PC-3 (cell line): ENCODE data around the gene RTP5. TPM values are rescaled to one million over a fixed set of nuclear protein-coding genes. Genes with fewer than 3 reads are reported as not detected.

Experiments
- ATAC-seq: fragments of 200-7000 bp; cut with Tn5 transposase; 2 replicates; pipeline ENCODE4 v1.9.1; 2020; ENCODE audit warnings: mild to moderate bottlenecking, moderate library complexity
- BruUV-seq: library from RNA; stranded (reverse); fragments of 400-500 nt; replicated peaks from 2 replicates; lab custom pipeline; 2021; lab: Mats Ljungman, UMichigan
- CTCF ChIA-PET: fragments of 300-600 bp; sonication (Branson Sonifier 250); formaldehyde crosslinking; loops from one replicate; lab custom pipeline; 2022; ENCODE audit warnings: antibody characterized with exemption; lab: Charles Lee
- POLR2A ChIA-PET: fragments of 300-600 bp; sonication (Branson Sonifier 250); formaldehyde crosslinking; loops from one replicate; lab custom pipeline; 2022; ENCODE audit warnings: antibody characterized with exemption; ENCODE audit not compliant: unreplicated experiment; lab: Charles Lee
- DNase-seq: peaks from one replicate; pipeline ENCODE4 v3.0.0-alpha.2; 2015
- H2AFZ ChIP-seq: fragments of 300-600 bp; sonication (generic); 2 replicates; pipeline ENCODE4 v1.6.0; 2016; ENCODE audit warnings: antibody characterized with exemption, low read length
- H3F3A ChIP-seq: fragments of 300-600 bp; sonication (generic); one replicate; pipeline ENCODE4 v1.6.0; 2017; ENCODE audit warnings: antibody characterized with exemption, low read length, control low read depth, mild to moderate bottlenecking; ENCODE audit not compliant: unreplicated experiment
- H3K27ac ChIP-seq: fragments of 300-600 bp; sonication (generic); 2 replicates; pipeline ENCODE4 v1.5.1; 2016; ENCODE audit warnings: mild to moderate bottlenecking, low read length
- H3K27me3 ChIP-seq: fragments of 300-600 bp; sonication (generic); 2 replicates; pipeline ENCODE4 v1.6.1; 2016; ENCODE audit warnings: low read length, mixed read lengths
- H3K36me3 ChIP-seq: fragments of 300-600 bp; sonication (generic); 2 replicates; pipeline ENCODE4 v1.6.1; 2016; ENCODE audit warnings: low read depth, mixed run types, low read length, mixed read lengths
- H3K4me1 ChIP-seq: fragments of 300-600 bp; sonication (generic); 2 replicates; pipeline ENCODE4 v1.5.1; 2016; ENCODE audit warnings: low read length; ENCODE audit not compliant: insufficient read depth
- H3K4me2 ChIP-seq: fragments of 300-600 bp; sonication (generic); 2 replicates; pipeline ENCODE4 v1.6.0; 2016; ENCODE audit warnings: low read length
- H3K4me3 ChIP-seq: fragments of 300-600 bp; sonication (generic); 2 replicates; pipeline ENCODE4 v1.5.1; 2016; ENCODE audit warnings: mild to moderate bottlenecking, low read length, mixed read lengths
- H3K79me2 ChIP-seq: fragments of 300-600 bp; sonication (generic); 2 replicates; pipeline ENCODE4 v1.6.1; 2017; ENCODE audit warnings: low read length, mixed read lengths
- H3K9ac ChIP-seq: fragments of 300-600 bp; sonication (generic); 2 replicates; pipeline ENCODE4 v1.6.0; 2016; ENCODE audit warnings: mild to moderate bottlenecking, low read length
- H3K9me2 ChIP-seq: fragments of 300-600 bp; sonication (generic); replicated peaks from 2 replicates; pipeline ENCODE4 v1.6.1; 2016; ENCODE audit warnings: mixed run types, low read length, mixed read lengths
- H3K9me3 ChIP-seq: fragments of 300-600 bp; sonication (generic); 2 replicates; pipeline ENCODE4 v1.6.1; 2016; ENCODE audit warnings: low read length, mixed read lengths
- H4K20me1 ChIP-seq: fragments of 300-600 bp; sonication (generic); 2 replicates; pipeline ENCODE4 v1.6.1; 2016; ENCODE audit warnings: low read length, mixed read lengths
- CTCF ChIP-seq: fragments of 300-600 bp; sonication (generic); conservative IDR thresholded peaks from 2 replicates; pipeline ENCODE4 v1.5.1; 2017; ENCODE audit warnings: antibody characterized with exemption, low read depth, mild to moderate bottlenecking, low read length
- EZH2 ChIP-seq: fragments of 300-600 bp; sonication (generic); IDR thresholded peaks from one replicate; pipeline ENCODE4 v1.6.1; 2017; ENCODE audit warnings: antibody characterized with exemption, mild to moderate bottlenecking, low read length; ENCODE audit not compliant: unreplicated experiment
- EZH2phosphoT487 ChIP-seq: fragments of 300-600 bp; sonication (generic); IDR thresholded peaks from 2 replicates; pipeline ENCODE4 v1.6.1; 2018; ENCODE audit warnings: mild to moderate bottlenecking, antibody characterized with exemption, low read length, borderline replicate concordance
- intact Hi-C: fragments of 100-400 bp; cut with micrococcal nuclease; formaldehyde crosslinking; loops from 2 replicates; pipeline ENCODE4 v1.9.0; 2023
- total RNA-seq: library from RNA; depleted of rRNA; stranded (reverse); fragments of >200 nt; gene quantifications from 2 replicates; pipeline ENCODE4 v1.2.3, GENCODE V29; 2014

Gene RTP5
- total RNA-seq, 1 experiment from 2014 or later, result not detected

- BruUV-seq, result no TSS peak
- CTCF ChIA-PET, result no interaction called here
- Histone ChIP-seq H2AFZ (no peak overlapping the region), H3K27me3 (no peaks in the 10 kb centered on the region), H3K79me2 (no peaks in the 10 kb centered on the region), H3K9me2 (no peaks in the 10 kb centered on the region), H3K27ac (no peak overlapping the region), H4K20me1 (no peaks in the 10 kb centered on the region), H3K4me2 (no peak overlapping the region), H3K4me3 (no peak overlapping the region), H3K4me1 (no peaks in the 10 kb centered on the region), H3K9ac (no peak overlapping the region), H3K36me3 (no peaks in the 10 kb centered on the region), H3F3A (no peaks in the 10 kb centered on the region), H3K9me3 (no peaks in the 10 kb centered on the region)
- TF ChIP-seq CTCF, result no peak
- ATAC-seq (no peak), DNase-seq (no peak)
- intact Hi-C loops, result loop anchor here (10.0 kb wide), 1 partner anchor 132 kb away; the partner anchor contains the start of gene D2HGDH
- POLR2A ChIA-PET, result no interaction called here
Observed at GRCh38 chr2:241866790-241867645, 2.5 kb upstream of the RTP5 start.

GRCh38 chr2:241867776-241868420 lies 1.6 kb upstream of the RTP5 start:
- no peak for DNase-seq
- Histone ChIP-seq H3K9ac (no peak overlapping the region), H3K4me1 (no peaks in the 10 kb centered on the region), H3K9me2 (no peaks in the 10 kb centered on the region), H3K79me2 (no peaks in the 10 kb centered on the region), H4K20me1 (no peaks in the 10 kb centered on the region), H3K27ac (no peak overlapping the region), H2AFZ (peak overlapping the region; percentile 66; the same call in 1 of the 2 replicates), H3K9me3 (no peaks in the 10 kb centered on the region), H3F3A (no peaks in the 10 kb centered on the region), H3K4me3 (peak overlapping the region; percentile 30; the same call in 1 of the 2 replicates), H3K4me2 (peak overlapping the region; percentile 73; the same call in 1 of the 2 replicates), H3K27me3 (no peaks in the 10 kb centered on the region), H3K36me3 (no peaks in the 10 kb centered on the region)
- intact Hi-C loops, result loop anchor here (10.0 kb wide), 1 partner anchor 133 kb away; the partner anchor contains the start of gene D2HGDH
- no TSS peak for BruUV-seq
- TF ChIP-seq EZH2, result no peak
- POLR2A ChIA-PET, result no interaction called here
- ATAC-seq, result no peak; the same call in 1 of the 2 replicates
- CTCF ChIA-PET, result no interaction called here

GRCh38 chr2:241868661-241869081 lies 858 bp upstream of the RTP5 start:
- DNase-seq, result peak; percentile 6
- H3K27me3 ChIP-seq, result no peaks in the 10 kb centered on the region
- TF ChIP-seq EZH2phosphoT487, result no peak
- no peak for TF ChIP-seq CTCF
- TF ChIP-seq EZH2, result no peak
- ChIA-PET CTCF (no interaction called here), POLR2A (no interaction called here)
- intact Hi-C loops, result loop anchor here (10.0 kb wide), 1 partner anchor 134 kb away; the partner anchor contains the start of gene D2HGDH
- peak overlapping the region; percentile 73 for H3K4me2 ChIP-seq
- no peaks in the 10 kb centered on the region for H3F3A ChIP-seq
- H3K9ac ChIP-seq, result no peak overlapping the region
- no peak overlapping the region for H3K27ac ChIP-seq
- no peaks in the 10 kb centered on the region for H3K4me1 ChIP-seq
- peak overlapping the region; percentile 30; the same call in 1 of the 2 replicates for H3K4me3 ChIP-seq
- H4K20me1 ChIP-seq, result no peaks in the 10 kb centered on the region
- H3K79me2 ChIP-seq, result no peaks in the 10 kb centered on the region
- no peaks in the 10 kb centered on the region for H3K9me3 ChIP-seq
- no TSS peak for BruUV-seq
- peak overlapping the region; percentile 66 for H2AFZ ChIP-seq
- no peaks in the 10 kb centered on the region for H3K9me2 ChIP-seq
- peak; percentile 54 for ATAC-seq
- no peaks in the 10 kb centered on the region for H3K36me3 ChIP-seq
